ENCODE data around the gene CRYM. TPM values are rescaled to one million over a fixed set of nuclear protein-coding genes. Genes with fewer than 3 reads are reported as not detected.

CRYM gene
- total RNA-seq, 1 donor from 2014 or later: 3.2 TPM

Other genes starting within 250 kb of the CRYM start
- 0.10 TPM for gene DNAH3, start 127.4 kb downstream of the CRYM start, total RNA-seq
- gene LDAF1, start 119.6 kb downstream of the CRYM start, total RNA-seq: 64.5 TPM
- 0.69 TPM for gene ZP2, start 66.7 kb downstream of the CRYM start, total RNA-seq
- not detected for gene ANKS4B, start 44.6 kb downstream of the CRYM start, total RNA-seq